Right atrium auricular region (tissue), 2 donors: ENCODE results near the gene EPHA7. TPM values are rescaled to one million over a fixed set of nuclear protein-coding genes. Genes with fewer than 3 reads are reported as not detected.

Experiments used
- DNase-seq: peaks from one replicate; pipeline ENCODE4 v3.0.0-alpha.2; 2019; ENCODE audit warnings: low spot score
- H3K27ac ChIP-seq, 2 donors: fragments of 200-600 bp; sonication (generic); 1 replicate in 1 of 2; 2 replicates in 1 of 2; pipeline ENCODE4 v1.5.1; 2016 to 2019
- H3K27me3 ChIP-seq, 2 donors: fragments of 200-600 bp; sonication (generic); one replicate each; pipeline versions ENCODE4 v1.5.1 to v1.6.0; 2017 to 2019
- H3K36me3 ChIP-seq: fragments of 200-600 bp; sonication (generic); one replicate; pipeline ENCODE4 v1.5.1; 2016
- H3K4me1 ChIP-seq, 2 donors: fragments of 200-600 bp; sonication (generic); one replicate each; pipeline versions ENCODE4 v1.5.1 to v1.6.0; 2017 to 2019
- H3K4me3 ChIP-seq, 2 donors: fragments of 200-600 bp; sonication (generic); 1 replicate in 1 of 2; 2 replicates in 1 of 2; pipeline ENCODE4 v1.5.1; 2017 to 2019; ENCODE audit warnings: mild to moderate bottlenecking in 1 of 2, moderate library complexity in 1 of 2
- H3K9me3 ChIP-seq, 2 donors: fragments of 200-600 bp; sonication (generic); one replicate each; pipeline ENCODE4 v1.5.1; 2019
- CTCF ChIP-seq, 2 donors: fragments of 200-600 bp; sonication (generic); IDR thresholded peaks; one replicate each; pipeline ENCODE4 v1.5.1; 2019; ENCODE audit warnings: antibody characterized with exemption in 2 of 2
- total RNA-seq, 2 donors: library from RNA; depleted of rRNA; stranded (reverse); fragments of >200 nt; gene quantifications; one replicate each; pipeline ENCODE4 v1.1.0, GENCODE V29; 2016

Gene EPHA7
- total RNA-seq, 2 donors from 2014 or later: 8.4 to 8.8 TPM

- Histone ChIP-seq H3K27ac (no peak overlapping the region), H3K36me3 (no peaks in the 10 kb centered on the region), H3K4me3 (no peak overlapping the region), H3K27me3 (peaks cover 0 to 5% of the 10 kb centered on the region in 2 donors), H3K4me1 (peaks cover 0 to 12% of the 10 kb centered on the region in 2 donors), H3K9me3 (no peaks in the 10 kb centered on the region)
- DNase-seq: no peak
- TF ChIP-seq CTCF (IDR thresholded peaks at IDR 0.05): no peak
Observed at GRCh38 chr6:93412452-93412851, 6.9 kb downstream of the EPHA7 start.

- Histone ChIP-seq H3K27ac (no peak overlapping the region), H3K27me3 (no peaks in the 10 kb centered on the region), H3K36me3 (no peaks in the 10 kb centered on the region), H3K9me3 (no peaks in the 10 kb centered on the region), H3K4me1 (peaks cover 0 to 7% of the 10 kb centered on the region in 2 donors), H3K4me3 (no peak overlapping the region)
- TF ChIP-seq CTCF (IDR thresholded peaks at IDR 0.05): no peak
- no peak for DNase-seq
Observed at GRCh38 chr6:93407186-93407585, 12.2 kb downstream of the EPHA7 start.

GRCh38 chr6:93403390-93403789, 16.0 kb downstream of the EPHA7 start:
- no peak for TF ChIP-seq CTCF (IDR thresholded peaks at IDR 0.05)
- H3K27me3 ChIP-seq: no peaks in the 10 kb centered on the region
- no peak overlapping the region for H3K27ac ChIP-seq
- H3K9me3 ChIP-seq: no peaks in the 10 kb centered on the region
- H3K4me3 ChIP-seq: no peak overlapping the region
- H3K36me3 ChIP-seq: no peaks in the 10 kb centered on the region
- DNase-seq: no peak
- peaks cover 0 to 7% of the 10 kb centered on the region in 2 donors for H3K4me1 ChIP-seq

- Histone ChIP-seq H3K27me3 (no peaks in the 10 kb centered on the region), H3K4me3 (no peak overlapping the region), H3K4me1 (no peaks in the 10 kb centered on the region), H3K9me3 (no peaks in the 10 kb centered on the region), H3K36me3 (no peaks in the 10 kb centered on the region), H3K27ac (no peak overlapping the region)
- no peak for DNase-seq
- TF ChIP-seq CTCF (IDR thresholded peaks at IDR 0.05): no peak
Observed at GRCh38 chr6:93398723-93399122, 20.6 kb downstream of the EPHA7 start.

GRCh38 chr6:93394471-93394870, 24.9 kb downstream of the EPHA7 start:
- Histone ChIP-seq H3K27me3 (no peaks in the 10 kb centered on the region), H3K4me3 (peak overlapping the region in 1 of 2 donors; percentile 2), H3K36me3 (no peaks in the 10 kb centered on the region), H3K9me3 (no peaks in the 10 kb centered on the region), H3K4me1 (peaks cover 0 to 5% of the 10 kb centered on the region in 2 donors), H3K27ac (peak overlapping the region in 1 of 2 donors; percentile 70)
- no peak for TF ChIP-seq CTCF (IDR thresholded peaks at IDR 0.05)
- no peak for DNase-seq

- no peaks in the 10 kb centered on the region for H3K27me3 ChIP-seq
- TF ChIP-seq CTCF (IDR thresholded peaks at IDR 0.05): no peak
- H3K27ac ChIP-seq: peak overlapping the region in 1 of 2 donors; percentile 70
- no peak for DNase-seq
- H3K9me3 ChIP-seq: no peaks in the 10 kb centered on the region
- no peak overlapping the region for H3K4me3 ChIP-seq
- H3K4me1 ChIP-seq: peaks cover 0 to 5% of the 10 kb centered on the region in 2 donors
- H3K36me3 ChIP-seq: no peaks in the 10 kb centered on the region
Observed at GRCh38 chr6:93393554-93394074, 25.7 kb downstream of the EPHA7 start.
